Ishikawa (cell line): ENCODE data around the gene RNASE8.

ENCODE experiments used
- CEBPB ChIP-seq: IDR thresholded peaks from 2 replicates; pipeline ENCODE4 v1.6.1; 2012
- CREB1 ChIP-seq: IDR thresholded peaks from 2 replicates; pipeline ENCODE4 v1.6.1; 2012; ENCODE audit warnings: low read depth
- EGR1 ChIP-seq: IDR thresholded peaks from 2 replicates; pipeline ENCODE4 v1.6.1; 2012
- EP300 ChIP-seq: IDR thresholded peaks from 2 replicates; pipeline ENCODE4 v1.6.1; 2012; ENCODE audit warnings: borderline replicate concordance
- FOXM1 ChIP-seq: IDR thresholded peaks from 2 replicates; pipeline ENCODE4 v1.6.1; 2012; ENCODE audit warnings: low read depth, borderline replicate concordance
- MAX ChIP-seq: IDR thresholded peaks from 2 replicates; pipeline ENCODE4 v1.6.1; 2012
- NFIC ChIP-seq: IDR thresholded peaks from 2 replicates; pipeline ENCODE4 v1.6.1; 2012
- RAD21 ChIP-seq: IDR thresholded peaks from 2 replicates; pipeline ENCODE4 v1.6.1; 2012; ENCODE audit warnings: low read depth
- TAF1 ChIP-seq: IDR thresholded peaks from 2 replicates; pipeline ENCODE4 v1.6.1; 2012; ENCODE audit warnings: low read depth, mild to moderate bottlenecking
- TCF12 ChIP-seq: IDR thresholded peaks from 2 replicates; pipeline ENCODE4 v1.6.1; 2012; ENCODE audit warnings: low read depth
- TEAD4 ChIP-seq: IDR thresholded peaks from 2 replicates; pipeline ENCODE4 v1.6.1; 2012
- YY1 ChIP-seq: IDR thresholded peaks from 2 replicates; pipeline ENCODE4 v1.6.1; 2012; ENCODE audit warnings: low read depth
- ZBTB7A ChIP-seq: IDR thresholded peaks from 2 replicates; pipeline ENCODE4 v1.6.1; 2012; ENCODE audit warnings: low read depth
- TF ChIP-seq, protein P1 (sequence below): IDR thresholded peaks from 2 replicates; pipeline ENCODE4 v1.6.1; 2012
- TF ChIP-seq, protein P2 (sequence below): IDR thresholded peaks from 2 replicates; pipeline ENCODE4 v1.6.1; 2012; ENCODE audit warnings: low read depth, mild to moderate bottlenecking

Gene RNASE8

DNA sequence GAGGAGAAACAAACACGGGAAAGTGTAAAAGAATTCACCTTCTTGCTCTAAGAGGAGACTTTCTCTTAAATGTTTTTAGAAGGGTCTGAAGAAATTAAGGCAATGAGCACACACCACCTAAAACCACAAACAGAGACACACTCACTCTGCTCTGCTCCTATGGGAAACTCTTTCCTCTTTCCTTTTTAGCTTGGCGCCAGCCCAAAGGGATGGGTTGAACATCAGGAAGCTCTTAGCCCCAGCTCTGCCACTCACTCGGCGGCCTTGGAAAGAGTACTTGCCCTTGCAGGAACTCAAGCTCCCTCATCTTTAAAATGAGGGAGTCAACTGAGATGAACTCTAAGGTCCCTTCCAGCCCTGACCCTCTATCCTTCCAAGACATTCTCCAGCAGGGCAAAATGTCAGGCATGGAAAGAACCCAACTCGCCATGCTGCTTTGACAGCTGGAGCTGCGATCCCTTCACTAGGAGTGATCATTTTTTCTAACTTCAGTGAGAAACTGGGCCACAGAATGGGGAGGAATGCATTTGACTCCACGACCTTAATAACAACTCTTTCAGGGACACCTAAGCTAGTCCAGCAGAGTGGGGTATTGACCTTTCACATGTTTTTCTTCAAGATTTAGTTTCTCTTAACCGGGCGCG lies 980 bp upstream of the RNASE8 start:
- TF ChIP-seq MAX (no peak), FOXM1 (no peak), TCF12 (no peak), YY1 (no peak), CEBPB (no peak), CREB1 (no peak), RAD21 (no peak), EP300 (no peak), EGR1 (no peak), ZBTB7A (no peak), TAF1 (no peak)
- TF ChIP-seq, protein P1, sequence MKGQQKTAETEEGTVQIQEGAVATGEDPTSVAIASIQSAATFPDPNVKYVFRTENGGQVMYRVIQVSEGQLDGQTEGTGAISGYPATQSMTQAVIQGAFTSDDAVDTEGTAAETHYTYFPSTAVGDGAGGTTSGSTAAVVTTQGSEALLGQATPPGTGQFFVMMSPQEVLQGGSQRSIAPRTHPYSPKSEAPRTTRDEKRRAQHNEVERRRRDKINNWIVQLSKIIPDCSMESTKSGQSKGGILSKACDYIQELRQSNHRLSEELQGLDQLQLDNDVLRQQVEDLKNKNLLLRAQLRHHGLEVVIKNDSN: no peak
- TF ChIP-seq, protein P2, sequence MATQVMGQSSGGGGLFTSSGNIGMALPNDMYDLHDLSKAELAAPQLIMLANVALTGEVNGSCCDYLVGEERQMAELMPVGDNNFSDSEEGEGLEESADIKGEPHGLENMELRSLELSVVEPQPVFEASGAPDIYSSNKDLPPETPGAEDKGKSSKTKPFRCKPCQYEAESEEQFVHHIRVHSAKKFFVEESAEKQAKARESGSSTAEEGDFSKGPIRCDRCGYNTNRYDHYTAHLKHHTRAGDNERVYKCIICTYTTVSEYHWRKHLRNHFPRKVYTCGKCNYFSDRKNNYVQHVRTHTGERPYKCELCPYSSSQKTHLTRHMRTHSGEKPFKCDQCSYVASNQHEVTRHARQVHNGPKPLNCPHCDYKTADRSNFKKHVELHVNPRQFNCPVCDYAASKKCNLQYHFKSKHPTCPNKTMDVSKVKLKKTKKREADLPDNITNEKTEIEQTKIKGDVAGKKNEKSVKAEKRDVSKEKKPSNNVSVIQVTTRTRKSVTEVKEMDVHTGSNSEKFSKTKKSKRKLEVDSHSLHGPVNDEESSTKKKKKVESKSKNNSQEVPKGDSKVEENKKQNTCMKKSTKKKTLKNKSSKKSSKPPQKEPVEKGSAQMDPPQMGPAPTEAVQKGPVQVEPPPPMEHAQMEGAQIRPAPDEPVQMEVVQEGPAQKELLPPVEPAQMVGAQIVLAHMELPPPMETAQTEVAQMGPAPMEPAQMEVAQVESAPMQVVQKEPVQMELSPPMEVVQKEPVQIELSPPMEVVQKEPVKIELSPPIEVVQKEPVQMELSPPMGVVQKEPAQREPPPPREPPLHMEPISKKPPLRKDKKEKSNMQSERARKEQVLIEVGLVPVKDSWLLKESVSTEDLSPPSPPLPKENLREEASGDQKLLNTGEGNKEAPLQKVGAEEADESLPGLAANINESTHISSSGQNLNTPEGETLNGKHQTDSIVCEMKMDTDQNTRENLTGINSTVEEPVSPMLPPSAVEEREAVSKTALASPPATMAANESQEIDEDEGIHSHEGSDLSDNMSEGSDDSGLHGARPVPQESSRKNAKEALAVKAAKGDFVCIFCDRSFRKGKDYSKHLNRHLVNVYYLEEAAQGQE: no peak

DNA sequence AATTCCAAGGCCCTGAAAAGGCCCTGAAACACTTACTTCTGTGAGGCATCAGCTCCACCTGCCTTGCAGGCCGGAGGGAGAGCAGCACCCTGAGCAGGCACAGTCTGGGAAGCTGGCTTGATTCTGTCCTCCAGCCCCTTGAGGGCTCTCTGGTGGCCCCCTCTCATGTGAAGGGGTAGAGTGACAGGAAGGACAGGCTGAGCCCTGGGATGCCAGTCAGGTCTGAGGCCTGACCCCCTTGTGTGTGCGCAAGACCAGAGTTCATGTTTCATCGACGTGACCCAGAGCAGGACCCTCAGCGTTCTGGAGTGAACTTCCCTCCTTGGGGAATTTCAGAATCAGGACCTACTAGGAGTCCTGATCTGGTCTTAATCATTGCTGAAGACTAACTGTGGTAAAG lies 1.3 kb downstream of the RNASE8 start:
- TF ChIP-seq EP300 (no peak), FOXM1 (no peak), TCF12 (no peak), CREB1 (no peak), MAX (no peak), ZBTB7A (no peak), CEBPB (no peak), TEAD4 (no peak), TAF1 (no peak), RAD21 (no peak), EGR1 (no peak), YY1 (no peak), NFIC (no peak)
- TF ChIP-seq, protein P1: no peak
- TF ChIP-seq, protein P2: no peak

DNA sequence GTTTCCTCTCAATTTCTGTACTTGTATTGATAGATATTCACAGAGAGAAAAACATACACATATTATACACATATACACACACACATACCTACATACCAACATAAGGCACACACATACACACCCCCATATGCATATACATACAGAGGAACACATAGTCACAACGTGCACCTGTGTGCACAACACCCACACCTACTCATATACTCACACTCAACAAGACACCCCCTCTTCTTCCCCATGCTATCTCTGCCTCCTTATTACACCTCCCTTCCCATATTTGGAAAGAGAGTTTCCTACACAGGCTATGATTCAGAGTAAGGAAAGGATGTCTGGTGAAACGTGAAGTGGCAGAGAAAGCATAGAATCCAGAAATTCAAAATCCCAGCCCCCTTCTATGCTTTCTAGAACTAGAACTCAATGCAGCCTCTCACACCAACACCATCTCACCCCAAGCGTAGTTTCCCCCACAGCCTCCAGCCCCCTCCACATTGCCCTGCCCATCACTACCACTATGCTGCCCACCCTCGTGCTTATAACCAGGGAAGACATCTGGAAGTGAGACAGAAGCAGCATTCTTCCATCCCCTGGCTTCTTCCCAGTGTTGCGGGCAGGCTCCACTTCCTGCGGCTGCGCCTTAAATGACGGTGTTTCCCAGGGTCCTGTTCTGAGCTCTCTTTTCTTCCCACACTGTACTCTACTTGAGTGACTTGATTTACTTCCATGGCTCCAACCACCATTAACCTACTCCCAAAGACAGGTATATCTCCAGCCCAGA lies 2.4 kb downstream of the RNASE8 start:
- TF ChIP-seq TCF12: no peak
- TF ChIP-seq, protein P1: no peak
- TF ChIP-seq EGR1: no peak
- no peak for TF ChIP-seq CEBPB
- no peak for TF ChIP-seq NFIC
- TF ChIP-seq RAD21: no peak
- TF ChIP-seq YY1: no peak
- no peak for TF ChIP-seq TAF1
- no peak for TF ChIP-seq EP300
- no peak for TF ChIP-seq CREB1
- TF ChIP-seq TEAD4: no peak
- no peak for TF ChIP-seq ZBTB7A

DNA sequence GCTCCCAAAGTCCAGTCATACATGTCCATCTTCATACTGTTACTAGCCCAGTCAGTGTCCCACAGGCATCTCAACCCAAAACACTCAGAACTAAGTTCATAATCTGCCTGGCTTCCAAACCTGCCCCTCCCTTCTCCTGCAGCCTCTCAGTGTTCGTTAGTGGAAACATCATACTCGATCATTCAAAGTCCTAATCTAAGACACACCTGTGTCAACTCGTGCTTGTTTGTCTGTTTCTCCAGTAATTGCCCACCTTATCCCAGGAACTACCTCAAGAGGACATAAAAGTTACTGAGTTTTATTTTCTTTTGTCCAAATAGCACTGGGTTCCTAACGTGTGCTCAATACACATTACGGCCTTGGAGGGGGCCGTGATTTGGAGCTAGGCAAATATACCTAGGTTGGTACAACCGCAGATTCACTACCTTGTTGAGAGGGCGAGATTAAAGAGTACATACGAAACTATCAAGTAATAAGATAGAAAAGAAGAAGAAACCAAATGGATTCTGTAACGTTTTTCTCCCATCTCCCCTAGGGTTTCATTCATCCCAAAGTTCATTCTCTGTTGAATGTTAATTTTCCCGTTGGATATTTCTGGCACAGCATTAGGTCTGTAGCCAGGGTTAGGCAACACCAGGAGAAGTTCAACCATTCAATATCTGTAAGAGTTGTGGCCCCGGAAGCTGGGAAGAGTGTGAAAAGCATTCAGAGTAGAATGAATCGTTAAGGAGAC lies 3.2 kb downstream of the RNASE8 start:
- TF ChIP-seq YY1 (no peak), ZBTB7A (no peak), TCF12 (no peak)

DNA sequence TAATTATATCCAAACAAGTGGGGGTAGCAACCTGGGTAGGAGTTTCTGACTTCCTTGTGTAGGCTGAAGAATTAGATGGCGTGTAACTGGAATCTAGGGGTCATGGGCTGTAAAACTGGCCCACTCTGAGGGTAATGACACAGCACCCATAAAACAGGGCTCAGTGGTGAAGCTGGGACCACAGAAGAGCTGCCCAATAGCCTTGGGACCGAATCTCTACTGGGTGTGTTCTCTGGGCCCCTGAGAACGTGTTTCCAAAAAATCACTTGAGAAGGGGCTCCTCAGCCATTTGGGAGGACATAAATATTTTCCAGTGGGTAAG lies 3.7 kb downstream of the RNASE8 start:
- no peak for TF ChIP-seq TAF1
- no peak for TF ChIP-seq EGR1
- no peak for TF ChIP-seq RAD21
- TF ChIP-seq, protein P1: no peak
